Kidney (tissue), 14 donors: Measurements from ENCODE around the gene RAI1. TPM values are rescaled to one million over a fixed set of nuclear protein-coding genes. Genes with fewer than 3 reads are reported as not detected.

Experiments
- DNase-seq, 5 donors: peaks; one replicate each; pipeline ENCODE4 v3.0.0-alpha.2; 2013 to 2020
- FAIRE-seq: peaks from 2 replicates; lab custom pipeline; 2012; peaks lifted over from hg19 to GRCh38; lab: Jason Lieb, UNC
- H3K27ac ChIP-seq, 2 donors: one replicate each; pipeline ENCODE4 v1.7.0; 2013; ENCODE audit warnings: low read depth in 2 of 2, low read length in 2 of 2, inconsistent platforms in 1 of 2
- H3K27me3 ChIP-seq: one replicate; pipeline ENCODE4 v1.7.1; 2013; ENCODE audit warnings: low read length, inconsistent platforms; ENCODE audit not compliant: control insufficient read depth, insufficient read depth
- H3K36me3 ChIP-seq, 3 donors: one replicate each; pipeline versions ENCODE4 v1.7.0 to v1.7.1; 2013; ENCODE audit warnings: low read length in 3 of 3, control low read depth in 1 of 3, inconsistent platforms in 1 of 3; ENCODE audit not compliant: insufficient read depth in 3 of 3, control insufficient read depth in 2 of 3
- H3K4me1 ChIP-seq, 3 donors: one replicate each; pipeline versions ENCODE4 v1.7.0 to v1.7.1; 2013; ENCODE audit warnings: low read length in 3 of 3, inconsistent platforms in 1 of 3, low read depth in 1 of 3; ENCODE audit not compliant: control insufficient read depth in 2 of 3, insufficient read depth in 2 of 3
- H3K4me3 ChIP-seq, 3 donors: one replicate each; pipeline versions ENCODE4 v1.7.0 to v1.8.1; 2013; ENCODE audit warnings: low read length in 3 of 3, control low read depth in 1 of 3, inconsistent platforms in 1 of 3
- H3K9ac ChIP-seq, 3 donors: one replicate each; pipeline versions ENCODE4 v1.7.0 to v1.7.1; 2013; ENCODE audit warnings: low read length in 3 of 3, control low read depth in 1 of 3, inconsistent platforms in 1 of 3
- H3K9me3 ChIP-seq, 3 donors: one replicate each; pipeline versions ENCODE4 v1.7.0 to v1.7.1; 2013; ENCODE audit warnings: low read length in 3 of 3, control low read depth in 1 of 3, inconsistent platforms in 1 of 3; ENCODE audit not compliant: control insufficient read depth in 2 of 3, insufficient read depth in 1 of 3
- CTCF ChIP-seq: IDR thresholded peaks from 3 replicates; pipeline ENCODE4 v1.5.1; 2012; ENCODE audit warnings: mild to moderate bottlenecking, moderate library complexity, borderline replicate concordance; ENCODE audit not compliant: insufficient read depth; ENCODE audit errors: extremely low read depth
- intact Hi-C: fragments of 100-400 bp; cut with DNase I; formaldehyde crosslinking; loops from one replicate; pipeline ENCODE4 v1.11.1; 2022
- polyA plus RNA-seq: library from polyadenylated mRNA; stranded (reverse); fragments of 350-450 nt; fragmentation: Illumina TruSeq; extraction: RNeasy Lipid Tissue Mini Kit (QIAGEN cat#74804); gene quantifications from one replicate; pipeline ENCODE4 v1.2.3, GENCODE V29; 2014; ENCODE audit warnings: low read depth, low replicate concordance; ENCODE audit not compliant: insufficient read depth
- total RNA-seq: library from RNA; stranded (reverse); fragmentation: NEBNext Ultra II Directional; extraction: Animal tissue kit (Norgen Biotek cat#: 25700); gene quantifications from one replicate; pipeline ENCODE4 v1.2.1, GENCODE V29; 2021
- donor health status: control.
- donor health status: control.
- donor health status: control.
- donor health status: control.
- donor health status: control.
- donor health status: DM: yes; HTN: yes; CAD: no.
- donor health status: Normal renal cell carcinoma (clear cell type).

RAI1 gene
- total and polyA plus RNA-seq, 2 donors from 2014 or later, result 6.7 to 50.5 TPM

DNA sequence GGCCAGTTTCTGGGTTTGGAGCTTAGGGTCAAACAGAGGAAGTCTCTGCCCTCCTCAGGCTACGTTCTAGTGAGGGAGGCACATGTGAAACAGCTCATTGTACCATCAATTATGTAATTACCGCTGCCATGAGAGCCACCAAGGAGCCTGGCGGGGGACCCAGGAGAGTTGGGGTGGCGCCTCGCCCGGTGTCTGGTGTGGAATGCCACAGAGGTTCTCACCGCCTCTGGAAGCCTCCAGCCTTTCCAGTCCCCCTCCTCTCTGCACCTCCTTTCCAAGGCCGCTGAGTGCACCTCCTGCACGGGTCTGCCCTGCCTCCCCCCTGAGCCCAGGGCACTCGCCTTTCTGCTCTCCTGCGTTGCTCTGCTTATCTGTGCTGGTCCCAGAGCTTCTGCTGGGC, 104.1 kb downstream of the RAI1 start:
- Histone ChIP-seq H3K27me3 (no peaks in the 10 kb centered on the region), H3K4me1 (peaks cover 0 to 32% (median 0%) of the 10 kb centered on the region in 3 donors), H3K9me3 (no peaks in the 10 kb centered on the region), H3K27ac (no peak overlapping the region), H3K4me3 (no peak overlapping the region), H3K9ac (no peak overlapping the region), H3K36me3 (no peaks in the 10 kb centered on the region)
- intact Hi-C loops, result no loop called here
- no peak for TF ChIP-seq CTCF
- DNase-seq, result peak in 1 of 5 donors; percentile 64
- no peak for FAIRE-seq

DNA sequence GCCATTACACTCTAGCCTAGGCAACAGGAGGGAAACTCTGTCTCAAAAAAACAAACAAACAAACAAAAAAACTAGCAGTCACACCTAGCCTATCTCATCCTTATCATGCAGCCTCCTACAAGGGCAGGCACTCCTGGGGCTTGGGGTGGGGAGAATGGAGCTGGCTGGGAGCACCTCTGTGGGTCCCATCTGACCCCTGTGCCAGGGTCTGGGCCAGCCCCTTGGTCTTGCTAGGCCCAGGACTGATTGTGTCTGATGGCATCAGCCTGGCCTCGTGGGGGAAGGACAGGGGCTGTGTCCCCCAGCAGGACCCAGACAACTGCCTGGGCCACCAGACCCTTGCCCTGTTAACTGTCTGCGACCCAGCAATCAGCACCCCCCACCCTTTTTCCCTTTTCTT, 105.7 kb downstream of the RAI1 start:
- no peaks in the 10 kb centered on the region for H3K27me3 ChIP-seq
- H3K9ac ChIP-seq, result no peak overlapping the region
- H3K36me3 ChIP-seq, result no peaks in the 10 kb centered on the region
- H3K27ac ChIP-seq, result no peak overlapping the region
- no peaks in the 10 kb centered on the region for H3K9me3 ChIP-seq
- no peak overlapping the region for H3K4me3 ChIP-seq
- peak in 1 of 5 donors; percentile 55 for DNase-seq
- FAIRE-seq, result no peak
- intact Hi-C loops, result no loop called here
- peaks cover 0 to 25% (median 0%) of the 10 kb centered on the region in 3 donors for H3K4me1 ChIP-seq
- TF ChIP-seq CTCF, result no peak

- no peak for FAIRE-seq
- intact Hi-C loops, result no loop called here
- Histone ChIP-seq H3K9ac (no peak overlapping the region), H3K27ac (no peak overlapping the region), H3K4me3 (no peak overlapping the region), H3K36me3 (no peaks in the 10 kb centered on the region), H3K27me3 (no peaks in the 10 kb centered on the region), H3K9me3 (no peaks in the 10 kb centered on the region), H3K4me1 (peaks cover 0 to 28% (median 2%) of the 10 kb centered on the region in 3 donors)
- TF ChIP-seq CTCF, result no peak
- peak in 1 of 5 donors; percentile 59 for DNase-seq
These were observed 106.3 kb downstream of the RAI1 start for GRCh38 chr17:17787568-17787967.

- no peaks in the 10 kb centered on the region for H3K9me3 ChIP-seq
- TF ChIP-seq CTCF, result no peak
- no peak overlapping the region for H3K27ac ChIP-seq
- FAIRE-seq, result no peak
- H3K27me3 ChIP-seq, result no peaks in the 10 kb centered on the region
- no peak for DNase-seq
- intact Hi-C loops, result no loop called here
- no peak overlapping the region for H3K4me3 ChIP-seq
- H3K4me1 ChIP-seq, result peaks cover 0 to 30% (median 2%) of the 10 kb centered on the region in 3 donors
- H3K36me3 ChIP-seq, result no peaks in the 10 kb centered on the region
- no peak overlapping the region for H3K9ac ChIP-seq
These were observed 107.7 kb downstream of the RAI1 start for GRCh38 chr17:17788967-17789366.
